HCT116 (cell line): ENCODE data around the gene ALDH1L1. TPM values are rescaled to one million over a fixed set of nuclear protein-coding genes. Genes with fewer than 3 reads are reported as not detected.

Experiments used
- ATAC-seq: fragments of 200-7000 bp; cut with Tn5 transposase; 2 replicates; pipeline ENCODE4 v1.9.1; 2020; ENCODE audit warnings: mild to moderate bottlenecking, moderate library complexity
- BruUV-seq: library from RNA; stranded (reverse); fragments of 400-500 nt; replicated peaks from 2 replicates; lab custom pipeline; 2021; lab: Mats Ljungman, UMichigan
- CTCF ChIA-PET: fragments of 300-600 bp; sonication (Branson Sonifier 250); formaldehyde crosslinking; loops from one replicate; lab custom pipeline; 2021; ENCODE audit warnings: antibody characterized with exemption; lab: Charles Lee
- POLR2A ChIA-PET: fragments of 300-600, 350-600 bp; sonication (Branson Sonifier 250); formaldehyde crosslinking; loops from one replicate; lab custom pipeline; 2021; ENCODE audit warnings: antibody characterized with exemption; lab: Charles Lee
- RAD21 ChIA-PET, 2 experiments: fragments of 300-600 bp; sonication (Branson Sonifier 250); formaldehyde crosslinking; loops; one replicate each; lab custom pipeline; 2023; ENCODE audit warnings: low total read pairs in 2 of 2; ENCODE audit not compliant: uncharacterized antibody in 2 of 2, unreplicated experiment in 2 of 2, low non-redundant PET in 1 of 2; lab: Charles Lee
- DNase-seq: peaks from one replicate; pipeline ENCODE4 v3.0.0-alpha.2; 2010; ENCODE audit warnings: low read depth, low spot score
- H2AFZ ChIP-seq: fragments of 200-600 bp; shearing (Covaris generic), sonication (generic); 2 replicates; pipeline ENCODE4 v1.6.1; 2017; ENCODE audit warnings: low read depth, mixed run types, mixed read lengths, antibody characterized with exemption, low read length; ENCODE audit not compliant: poor library complexity, severe bottlenecking
- H3K27ac ChIP-seq: 2 replicates; pipeline ENCODE4 v1.5.1; 2012; ENCODE audit warnings: low read depth, low read length
- H3K27me3 ChIP-seq: fragments of 200-600 bp; sonication (generic); 2 replicates; pipeline ENCODE4 v1.6.1; 2016; ENCODE audit warnings: mixed run types, low read length, mixed read lengths; ENCODE audit not compliant: insufficient read depth
- H3K36me3 ChIP-seq, 2 experiments: fragments of 200-500 bp in 1 of 2; fragments of 200-600 bp in 1 of 2; sonication (Bioruptor generic) in 1 of 2; sonication (generic) in 1 of 2; 2 replicates each; pipeline versions ENCODE4 v1.5.1 to v1.6.1; 2014 to 2016; ENCODE audit warnings: low read length in 2 of 2, inconsistent platforms in 1 of 2, mixed read lengths in 1 of 2, mixed run types in 1 of 2; ENCODE audit not compliant: insufficient read depth in 2 of 2, control insufficient read depth in 1 of 2
- H3K4me1 ChIP-seq, 2 experiments: fragments of 200-600 bp in 1 of 2; sonication (generic) in 1 of 2; 2 replicates each; pipeline versions ENCODE4 v1.5.1 to v1.6.1; 2012 to 2017; ENCODE audit warnings: low read length in 2 of 2, inconsistent platforms in 1 of 2, mild to moderate bottlenecking in 1 of 2, mixed read lengths in 1 of 2, mixed run types in 1 of 2, moderate library complexity in 1 of 2; ENCODE audit not compliant: insufficient read depth in 2 of 2, control insufficient read depth in 1 of 2
- H3K4me2 ChIP-seq: fragments of 200-600 bp; sonication (generic); 2 replicates; pipeline ENCODE4 v1.6.1; 2017; ENCODE audit warnings: mixed run types, low read length, mixed read lengths
- H3K4me3 ChIP-seq, 2 experiments: fragments of 200-600 bp in 1 of 2; sonication (generic) in 1 of 2; replicated peaks in 1 of 2; 2 replicates each; pipeline ENCODE4 v1.5.1; 2011 to 2016; ENCODE audit warnings: low read length in 2 of 2, control low read depth in 1 of 2, low read depth in 1 of 2, mild to moderate bottlenecking in 1 of 2, mixed read lengths in 1 of 2, mixed run types in 1 of 2
- H3K79me2 ChIP-seq: fragments of 200-600 bp; sonication (generic); 2 replicates; pipeline ENCODE4 v1.6.1; 2017; ENCODE audit warnings: mild to moderate bottlenecking, mixed run types, low read length, moderate library complexity, mixed read lengths; ENCODE audit not compliant: insufficient read depth
- H3K9ac ChIP-seq: fragments of 200-600 bp; sonication (generic); 2 replicates; pipeline ENCODE4 v1.6.1; 2016; ENCODE audit warnings: low read length, mixed read lengths
- H3K9me2 ChIP-seq: fragments of 200-600 bp; sonication (generic), shearing (Covaris generic); 2 replicates; pipeline ENCODE4 v1.6.1; 2017; ENCODE audit warnings: mixed run types, mild to moderate bottlenecking, moderate library complexity; ENCODE audit not compliant: insufficient read depth
- H3K9me3 ChIP-seq, 2 experiments: fragments of 200-500 bp in 1 of 2; fragments of 200-600 bp in 1 of 2; sonication (Bioruptor generic) in 1 of 2; sonication (generic) in 1 of 2; 2 replicates each; pipeline ENCODE4 v1.6.1; 2014 to 2017; ENCODE audit warnings: low read length in 2 of 2, mixed read lengths in 2 of 2, inconsistent platforms in 1 of 2, low read depth in 1 of 2, mild to moderate bottlenecking in 1 of 2, mixed run types in 1 of 2, moderate library complexity in 1 of 2; ENCODE audit not compliant: control insufficient read depth in 1 of 2, insufficient read depth in 1 of 2
- H4K20me1 ChIP-seq: fragments of 200-600 bp; sonication (generic), shearing (Covaris generic); 2 replicates; pipeline ENCODE4 v1.6.1; 2017; ENCODE audit warnings: mixed run types, mild to moderate bottlenecking, moderate library complexity; ENCODE audit not compliant: insufficient read depth
- ATF3 ChIP-seq: IDR thresholded peaks from 2 replicates; pipeline ENCODE4 v1.6.1; 2012
- CBX3 ChIP-seq: IDR thresholded peaks from 2 replicates; pipeline ENCODE4 v1.6.1; 2012; ENCODE audit warnings: low read depth
- CTCF ChIP-seq, 3 experiments: fragments of 200-600 bp in 1 of 3; sonication (generic) in 1 of 3; IDR thresholded peaks in 2 of 3; conservative IDR thresholded peaks in 1 of 3; 2 replicates each; pipeline ENCODE4 v1.5.1; 2012 to 2017; ENCODE audit warnings: low read depth in 2 of 3, low read length in 2 of 3, antibody characterized with exemption in 1 of 3, borderline replicate concordance in 1 of 3, control low read depth in 1 of 3, mild to moderate bottlenecking in 1 of 3, mixed read lengths in 1 of 3, mixed run types in 1 of 3, moderate library complexity in 1 of 3; ENCODE audit not compliant: insufficient read depth in 1 of 3
- EGR1 ChIP-seq: IDR thresholded peaks from 2 replicates; pipeline ENCODE4 v1.6.1; 2012; ENCODE audit warnings: low read depth
- ELF1 ChIP-seq: IDR thresholded peaks from 2 replicates; pipeline ENCODE4 v1.6.1; 2012; ENCODE audit warnings: low read depth, borderline replicate concordance
- EZH2 ChIP-seq: fragments of 200-600 bp; sonication (generic); IDR thresholded peaks from 2 replicates; pipeline ENCODE4 v1.6.1; 2017; ENCODE audit warnings: antibody characterized with exemption, mixed run types
- EZH2phosphoT487 ChIP-seq: fragments of 200-600 bp; IDR thresholded peaks from 2 replicates; pipeline ENCODE4 v1.6.1; 2018; ENCODE audit warnings: antibody characterized with exemption, borderline replicate concordance
- FOSL1 ChIP-seq: IDR thresholded peaks from 2 replicates; pipeline ENCODE4 v1.6.1; 2012; ENCODE audit warnings: low read depth
- JUND ChIP-seq: IDR thresholded peaks from 2 replicates; pipeline ENCODE4 v1.6.1; 2012
- MAX ChIP-seq: IDR thresholded peaks from 2 replicates; pipeline ENCODE4 v1.6.1; 2012
- POLR2A ChIP-seq: IDR thresholded peaks from 2 replicates; pipeline ENCODE4 v1.7.0; 2011; ENCODE audit warnings: borderline replicate concordance; ENCODE audit not compliant: insufficient read depth, insufficient read length; ENCODE audit errors: extremely low read depth
- POLR2AphosphoS5 ChIP-seq: IDR thresholded peaks from 2 replicates; pipeline ENCODE4 v1.6.1; 2011; ENCODE audit warnings: mild to moderate bottlenecking, low read depth, low read length, moderate library complexity
- REST ChIP-seq: IDR thresholded peaks from 2 replicates; pipeline ENCODE4 v1.6.1; 2012; ENCODE audit warnings: low read depth
- SIN3A ChIP-seq: IDR thresholded peaks from 2 replicates; pipeline ENCODE4 v1.6.1; 2012; ENCODE audit warnings: low read depth
- SP1 ChIP-seq: IDR thresholded peaks from 2 replicates; pipeline ENCODE4 v1.6.1; 2012; ENCODE audit warnings: low read depth
- SRF ChIP-seq: IDR thresholded peaks from 2 replicates; pipeline ENCODE4 v1.6.1; 2012; ENCODE audit warnings: low read depth
- TCF7L2 ChIP-seq: IDR thresholded peaks from 2 replicates; pipeline ENCODE4 v1.7.0; 2011; ENCODE audit warnings: borderline replicate concordance, inconsistent platforms; ENCODE audit not compliant: insufficient read depth, insufficient read length; ENCODE audit errors: extremely low read depth
- YY1 ChIP-seq: IDR thresholded peaks from 2 replicates; pipeline ENCODE4 v1.6.1; 2011; ENCODE audit warnings: low read length, low read depth, moderate library complexity, mild to moderate bottlenecking; ENCODE audit not compliant: insufficient replicate concordance; ENCODE audit errors: extremely low read depth
- ZBTB33 ChIP-seq: IDR thresholded peaks from 2 replicates; pipeline ENCODE4 v1.6.1; 2011; ENCODE audit warnings: mild to moderate bottlenecking, low read length, moderate library complexity; ENCODE audit not compliant: insufficient replicate concordance; ENCODE audit errors: extremely low read depth
- ZNF274 ChIP-seq: fragments of 200-500 bp; sonication (Bioruptor generic); IDR thresholded peaks from 2 replicates; pipeline ENCODE4 v1.6.1; 2014; ENCODE audit warnings: mild to moderate bottlenecking, low read depth, low read length, inconsistent platforms
- intact Hi-C: fragments of 100-400 bp; cut with micrococcal nuclease; formaldehyde crosslinking; loops from 2 replicates; pipeline ENCODE4 v1.10.0; 2022
- total RNA-seq: library from RNA; stranded (reverse); gene quantifications from one replicate; pipeline ENCODE4 v1.2.1, GENCODE V29; 2021; ENCODE audit not compliant: unreplicated experiment

Gene ALDH1L1
- total RNA-seq, 1 experiment from 2014 or later = 0.81 TPM

GRCh38 chr3:126226374-126226773 lies 46.0 kb upstream of the ALDH1L1 start:
- H3K4me3 ChIP-seq = no peak overlapping the region
- no TSS peak for BruUV-seq
- H3K9ac ChIP-seq = no peak overlapping the region
- no peaks in the 10 kb centered on the region for H3K4me1 ChIP-seq
- no peaks in the 10 kb centered on the region for H3K27me3 ChIP-seq
- H3K36me3 ChIP-seq = no peaks in the 10 kb centered on the region
- RAD21 ChIA-PET = no interaction called here
- no peak for TF ChIP-seq JUND
- no peak for TF ChIP-seq CTCF (IDR thresholded peaks at IDR 0.05 in 2 of 3, conservative IDR thresholded peaks at IDR 0.05 in 1 of 3; ENCODE audit: borderline replicate concordance in 1 of 3, insufficient read depth in 1 of 3, low read depth in 2 of 3, low read length in 2 of 3)
- TF ChIP-seq EZH2 = no peak
- TF ChIP-seq ZNF274 = no peak
- TF ChIP-seq TCF7L2 = no peak
- no peak for TF ChIP-seq EZH2phosphoT487
- no peak for TF ChIP-seq POLR2A
- no peak for TF ChIP-seq REST
- no peak for TF ChIP-seq CBX3
- no peak for TF ChIP-seq ATF3
- no peak for TF ChIP-seq YY1
- no peak for TF ChIP-seq SRF
- TF ChIP-seq SIN3A = no peak
- TF ChIP-seq MAX = no peak
- no peak for TF ChIP-seq SP1
- TF ChIP-seq POLR2AphosphoS5 = no peak
- no peak for TF ChIP-seq ZBTB33
- TF ChIP-seq ELF1 = no peak
- no peak for TF ChIP-seq FOSL1
- TF ChIP-seq EGR1 = no peak
- peaks cover 3 to 5% of the 10 kb centered on the region in 2 experiments; a peak in 1 of 4 replicates for H3K9me3 ChIP-seq
- CTCF ChIA-PET = no interaction called here
- intact Hi-C loops = no loop called here
- no peak for ATAC-seq
- no peaks in the 10 kb centered on the region for H4K20me1 ChIP-seq
- no peaks in the 10 kb centered on the region for H3K9me2 ChIP-seq
- no peak overlapping the region for H3K4me2 ChIP-seq
- H2AFZ ChIP-seq = no peak overlapping the region
- no peak for DNase-seq
- POLR2A ChIA-PET = no interaction called here
- H3K27ac ChIP-seq = no peak overlapping the region
- no peaks in the 10 kb centered on the region for H3K79me2 ChIP-seq
